IPS-11a (cell line): ENCODE measurements around the gene ADCY3.

Experiments used
- H3K4me3 ChIP-seq: one replicate; pipeline ENCODE4 v1.5.1; 2013; ENCODE audit warnings: low read depth, low read length, control low read depth

Gene ADCY3

GRCh38 chr2:24906466-24906865 is 13.6 kb downstream of the ADCY3 start:
- H3K4me3 ChIP-seq: no peak overlapping the region

GRCh38 chr2:24903161-24904103 is 16.6 kb downstream of the ADCY3 start:
- no peak overlapping the region for H3K4me3 ChIP-seq

GRCh38 chr2:24899361-24899910 is 20.6 kb downstream of the ADCY3 start:
- H3K4me3 ChIP-seq: no peak overlapping the region

GRCh38 chr2:24898122-24899109 is 21.6 kb downstream of the ADCY3 start:
- no peak overlapping the region for H3K4me3 ChIP-seq

- H3K4me3 ChIP-seq: no peak overlapping the region
Observed at GRCh38 chr2:24894750-24895149, 25.3 kb downstream of the ADCY3 start.

- H3K4me3 ChIP-seq: no peak overlapping the region
Observed at GRCh38 chr2:24893934-24894333, 26.1 kb downstream of the ADCY3 start.

GRCh38 chr2:24892928-24893327 is 27.1 kb downstream of the ADCY3 start:
- no peak overlapping the region for H3K4me3 ChIP-seq

- no peak overlapping the region for H3K4me3 ChIP-seq
Observed at GRCh38 chr2:24891201-24891600, 28.8 kb downstream of the ADCY3 start.

GRCh38 chr2:24889221-24889620 is 30.8 kb downstream of the ADCY3 start:
- no peak overlapping the region for H3K4me3 ChIP-seq

- H3K4me3 ChIP-seq: no peak overlapping the region
Observed at GRCh38 chr2:24888177-24888576, 31.9 kb downstream of the ADCY3 start.

- H3K4me3 ChIP-seq: no peak overlapping the region
Observed at GRCh38 chr2:24887307-24887874, 32.6 kb downstream of the ADCY3 start.

- H3K4me3 ChIP-seq: no peak overlapping the region
Observed at GRCh38 chr2:24886691-24887304, 33.2 kb downstream of the ADCY3 start.

GRCh38 chr2:24886126-24886501 is 33.9 kb downstream of the ADCY3 start:
- no peak overlapping the region for H3K4me3 ChIP-seq

- H3K4me3 ChIP-seq: no peak overlapping the region
Observed at GRCh38 chr2:24885221-24886125, 34.6 kb downstream of the ADCY3 start.

GRCh38 chr2:24883946-24884345 is 36.1 kb downstream of the ADCY3 start:
- H3K4me3 ChIP-seq: no peak overlapping the region

GRCh38 chr2:24881623-24882022 is 38.4 kb downstream of the ADCY3 start:
- H3K4me3 ChIP-seq: no peak overlapping the region

- H3K4me3 ChIP-seq: no peak overlapping the region
Observed at GRCh38 chr2:24881158-24881557, 38.9 kb downstream of the ADCY3 start.

GRCh38 chr2:24878341-24878740 is 41.7 kb downstream of the ADCY3 start:
- H3K4me3 ChIP-seq: no peak overlapping the region

GRCh38 chr2:24877646-24878045 is 42.4 kb downstream of the ADCY3 start:
- no peak overlapping the region for H3K4me3 ChIP-seq
